GM23248 (cell line): ENCODE results near the gene HIVEP3.

Experiments
- EZH2 ChIP-seq: fragments of 200-600 bp; sonication (generic); IDR thresholded peaks from 2 replicates; pipeline ENCODE4 v1.6.1; 2018; ENCODE audit warnings: antibody characterized with exemption, mild to moderate bottlenecking; ENCODE audit not compliant: insufficient read depth, poor library complexity, severe bottlenecking
- EZH2phosphoT487 ChIP-seq: fragments of 200-600 bp; sonication (generic); IDR thresholded peaks from 2 replicates; pipeline ENCODE4 v1.6.1; 2018; ENCODE audit warnings: antibody characterized with exemption, moderate library complexity, mild to moderate bottlenecking, low read depth; ENCODE audit not compliant: insufficient read depth

DNA sequence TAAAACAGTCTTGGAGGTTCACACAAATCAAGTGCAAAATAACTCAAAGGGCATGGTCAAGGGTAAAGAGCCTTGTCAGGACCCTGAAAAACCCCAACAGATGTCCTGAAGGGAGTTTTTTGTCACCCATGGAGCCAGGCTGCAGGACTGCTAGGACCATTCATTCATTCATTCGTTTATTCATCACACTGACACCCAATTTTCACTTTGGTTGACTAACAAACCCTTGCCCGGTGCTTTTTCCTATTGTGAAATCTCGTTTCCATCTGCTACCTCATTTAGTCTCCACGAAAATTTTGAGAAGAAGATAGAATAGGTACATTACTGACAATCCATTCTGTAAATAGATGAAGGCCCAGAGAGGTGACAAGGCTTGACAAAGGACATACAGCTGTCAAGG, 216.0 kb downstream of the HIVEP3 start:
- no peak for TF ChIP-seq EZH2
- TF ChIP-seq EZH2phosphoT487, result no peak
